B cell (primary cell): Measurements from ENCODE around the gene EXOSC10. TPM values are rescaled to one million over a fixed set of nuclear protein-coding genes. Genes with fewer than 3 reads are reported as not detected.

Experiments used
- ATAC-seq: fragments of 200-7000 bp; cut with Tn5 transposase; one replicate; pipeline ENCODE4 v1.10.0; 2021; ENCODE audit warnings: low read depth, mild to moderate bottlenecking, moderate number of reproducible peaks, moderate library complexity
- CTCF ChIA-PET: fragments of 350-600 bp; sonication (Branson Sonifier 250); formaldehyde crosslinking; loops from one replicate; lab custom pipeline; 2021; ENCODE audit warnings: antibody characterized with exemption, inconsistent platforms; lab: Charles Lee
- POLR2A ChIA-PET: fragments of 350-600 bp; sonication (Branson Sonifier 250); formaldehyde crosslinking; loops from one replicate; lab custom pipeline; 2021; ENCODE audit warnings: antibody characterized with exemption; lab: Charles Lee
- DNase-seq: peaks from one replicate; pipeline ENCODE4 v3.0.0; 2013
- H2AFZ ChIP-seq: 2 replicates; pipeline ENCODE4 v1.6.1; 2012; ENCODE audit warnings: mild to moderate bottlenecking, low read depth, low read length; ENCODE audit not compliant: insufficient read depth, poor library complexity, severe bottlenecking
- H3K27ac ChIP-seq, 2 donors: 1 replicate in 1 of 2; 2 replicates in 1 of 2; pipeline ENCODE4 v1.5.1; 2012 to 2013; ENCODE audit warnings: low read length in 2 of 2, mild to moderate bottlenecking in 2 of 2, moderate library complexity in 1 of 2
- H3K27me3 ChIP-seq, 4 experiments: fragments of 200-600 bp in 1 of 4; sonication (generic) in 1 of 4; replicated peaks in 1 of 4; 1 replicate in 2 of 4; 2 replicates in 2 of 4; pipeline versions ENCODE4 v1.6.1 to v1.7.0; 2013 to 2016; ENCODE audit warnings: low read length in 3 of 4, mild to moderate bottlenecking in 2 of 4, mixed read lengths in 1 of 4, moderate library complexity in 1 of 4; ENCODE audit not compliant: insufficient read depth in 4 of 4, control insufficient read depth in 3 of 4; ENCODE audit errors: control extremely low read depth in 1 of 4
- H3K36me3 ChIP-seq, 2 experiments: replicated peaks in 1 of 2; 1 replicate in 1 of 2; 2 replicates in 1 of 2; pipeline versions ENCODE4 v1.6.1 to v1.7.1; 2013; ENCODE audit warnings: low read length in 1 of 2; ENCODE audit not compliant: insufficient read depth in 2 of 2, control insufficient read depth in 1 of 2; ENCODE audit errors: control extremely low read depth in 1 of 2, extremely low read depth in 1 of 2
- H3K4me1 ChIP-seq, 2 donors: fragments of 200-600 bp in 1 of 2; sonication (generic) in 1 of 2; 1 replicate in 1 of 2; 2 replicates in 1 of 2; pipeline versions ENCODE4 v1.5.1 to v1.6.1; 2013 to 2017; ENCODE audit warnings: low read length in 2 of 2; ENCODE audit not compliant: control insufficient read depth in 2 of 2, insufficient read depth in 2 of 2
- H3K4me2 ChIP-seq: replicated peaks from 2 replicates; pipeline ENCODE3; 2012; ENCODE audit warnings: mild to moderate bottlenecking, low read depth, low read length; ENCODE audit not compliant: poor library complexity, severe bottlenecking
- H3K4me3 ChIP-seq, 5 experiments: fragments of 200-600 bp in 1 of 5; sonication (generic) in 1 of 5; 1 replicate in 3 of 5; 2 replicates in 2 of 5; pipeline versions ENCODE4 v1.5.1 to v1.7.0; 2011 to 2016; ENCODE audit warnings: low read length in 4 of 5, mild to moderate bottlenecking in 4 of 5, low read depth in 2 of 5, control low read depth in 1 of 5, moderate library complexity in 1 of 5; ENCODE audit not compliant: insufficient read depth in 1 of 5; ENCODE audit errors: control extremely low read depth in 1 of 5, extremely low read depth in 1 of 5
- H3K79me2 ChIP-seq: fragments of 200-600 bp; sonication (generic); one replicate; pipeline ENCODE4 v1.6.0; 2016; ENCODE audit warnings: low read length; ENCODE audit not compliant: control insufficient read depth, insufficient read depth
- H3K9ac ChIP-seq: fragments of 200-600 bp; sonication (generic); 2 replicates; pipeline ENCODE4 v1.6.1; 2017; ENCODE audit warnings: mild to moderate bottlenecking, low read length, moderate library complexity
- H3K9me3 ChIP-seq, 3 donors: one replicate each; pipeline versions ENCODE4 v1.6.1 to v1.7.1; 2013; ENCODE audit warnings: low read length in 2 of 3; ENCODE audit not compliant: control insufficient read depth in 2 of 3, insufficient read depth in 1 of 3; ENCODE audit errors: control extremely low read depth in 1 of 3
- H4K20me1 ChIP-seq: 2 replicates; pipeline ENCODE4 v1.6.0; 2012; ENCODE audit warnings: mild to moderate bottlenecking, low read length; ENCODE audit not compliant: insufficient read depth, control insufficient read depth, poor library complexity, severe bottlenecking
- H3K27ac Mint-ChIP-seq: one replicate; pipeline ENCODE4 v1.8.0; 2021; ENCODE audit warnings: mixed read lengths
- H3K27me3 Mint-ChIP-seq: one replicate; pipeline ENCODE4 v1.8.0; 2021; ENCODE audit warnings: mixed read lengths
- H3K4me1 Mint-ChIP-seq: one replicate; pipeline ENCODE4 v1.8.0; 2021; ENCODE audit warnings: mixed read lengths
- H3K4me3 Mint-ChIP-seq: one replicate; pipeline ENCODE4 v1.8.0; 2021; ENCODE audit warnings: mixed read lengths
- H3K9me3 Mint-ChIP-seq: one replicate; pipeline ENCODE4 v1.8.0; 2022; ENCODE audit warnings: mixed read lengths; ENCODE audit not compliant: insufficient read depth
- EZH2 ChIP-seq: IDR thresholded peaks from 2 replicates; pipeline ENCODE4 v1.6.1; 2012; ENCODE audit warnings: borderline replicate concordance, low read depth, mild to moderate bottlenecking, moderate library complexity, low read length; ENCODE audit not compliant: insufficient read depth, poor library complexity, severe bottlenecking
- WGBS: methylation state at CpG from one replicate; pipeline ENCODE4 v1.1.5; 2013; ENCODE audit warnings: missing lambda C conversion rate; ENCODE audit not compliant: insufficient coverage; 5-methylcytosine and 5-hydroxymethylcytosine counted together
- intact Hi-C: fragments of 100-400 bp; cut with micrococcal nuclease; formaldehyde crosslinking; loops from one replicate; pipeline ENCODE4 v1.10.0; 2022
- polyA plus RNA-seq: library from polyadenylated mRNA; depleted of rRNA; stranded (reverse); fragments of >200 nt; gene quantifications from 2 replicates; pipeline ENCODE4 v1.2.3, GENCODE V29; 2012
- total RNA-seq, 2 donors: library from RNA; stranded (reverse); fragments of 120-200 nt in 1 of 2; gene quantifications; 1 replicate in 1 of 2; 2 replicates in 1 of 2; pipeline versions ENCODE4 v1.2.3 to v1.2.4, GENCODE V29; 2013 to 2022
- TF ChIP-seq, protein P1 (sequence below): fragments of 200-600 bp; IDR thresholded peaks from one replicate; pipeline ENCODE4 v1.8.0; 2022; ENCODE audit warnings: antibody characterized with exemption, mild to moderate bottlenecking

The EXOSC10 gene
- total and polyA plus RNA-seq, 2 donors (not counting 1 experiment from before 2014, with no cell fraction given) = 83.4 to 119 TPM

DNA sequence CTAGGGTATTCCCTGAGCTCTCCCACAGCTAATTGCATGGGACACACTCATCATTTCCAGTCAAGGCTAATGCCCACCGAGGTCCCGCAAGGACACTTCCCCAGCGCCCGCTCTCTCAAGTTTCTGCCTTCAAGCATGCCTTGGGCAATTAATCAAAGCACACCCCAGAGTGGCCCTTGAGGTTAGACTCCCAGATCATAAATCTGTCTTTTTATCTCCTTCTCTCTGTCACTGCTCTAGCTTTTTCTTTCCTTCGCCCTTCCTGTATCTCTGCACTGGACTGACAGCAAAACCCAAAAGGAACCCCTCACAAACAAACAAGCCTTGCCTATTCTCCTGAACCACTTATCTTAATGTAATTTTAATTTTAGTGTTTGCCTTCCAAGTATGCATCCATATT, 7.9 kb upstream of the EXOSC10 start:
- intact Hi-C loops = no loop called here
- H3K27me3 Mint-ChIP-seq = no peaks in the 10 kb centered on the region
- no peak overlapping the region for H3K27ac Mint-ChIP-seq
- Histone ChIP-seq H3K36me3 (peaks cover 1 to 36% of the 10 kb centered on the region in 2 experiments), H3K9me3 (no peaks in the 10 kb centered on the region), H3K9ac (no peak overlapping the region), H3K79me2 (no peaks in the 10 kb centered on the region), H3K27me3 (no peaks in the 10 kb centered on the region), H3K4me1 (no peaks in the 10 kb centered on the region), H2AFZ (no peak overlapping the region), H3K4me2 (no peak overlapping the region), H4K20me1 (no peaks in the 10 kb centered on the region), H3K4me3 (no peak overlapping the region), H3K27ac (no peak overlapping the region)
- no peaks in the 10 kb centered on the region for H3K9me3 Mint-ChIP-seq
- DNase-seq (no peak), ATAC-seq (no peak)
- CTCF ChIA-PET = interaction anchor here (0.6 to 1.4 kb wide), 3 partner anchors 9 to 538 kb away, joined by 3 to 4 read pairs (median 4); no protein-coding TSS in a partner anchor
- no peaks in the 10 kb centered on the region for H3K4me1 Mint-ChIP-seq
- no peak overlapping the region for H3K4me3 Mint-ChIP-seq
- TF ChIP-seq, protein P1, sequence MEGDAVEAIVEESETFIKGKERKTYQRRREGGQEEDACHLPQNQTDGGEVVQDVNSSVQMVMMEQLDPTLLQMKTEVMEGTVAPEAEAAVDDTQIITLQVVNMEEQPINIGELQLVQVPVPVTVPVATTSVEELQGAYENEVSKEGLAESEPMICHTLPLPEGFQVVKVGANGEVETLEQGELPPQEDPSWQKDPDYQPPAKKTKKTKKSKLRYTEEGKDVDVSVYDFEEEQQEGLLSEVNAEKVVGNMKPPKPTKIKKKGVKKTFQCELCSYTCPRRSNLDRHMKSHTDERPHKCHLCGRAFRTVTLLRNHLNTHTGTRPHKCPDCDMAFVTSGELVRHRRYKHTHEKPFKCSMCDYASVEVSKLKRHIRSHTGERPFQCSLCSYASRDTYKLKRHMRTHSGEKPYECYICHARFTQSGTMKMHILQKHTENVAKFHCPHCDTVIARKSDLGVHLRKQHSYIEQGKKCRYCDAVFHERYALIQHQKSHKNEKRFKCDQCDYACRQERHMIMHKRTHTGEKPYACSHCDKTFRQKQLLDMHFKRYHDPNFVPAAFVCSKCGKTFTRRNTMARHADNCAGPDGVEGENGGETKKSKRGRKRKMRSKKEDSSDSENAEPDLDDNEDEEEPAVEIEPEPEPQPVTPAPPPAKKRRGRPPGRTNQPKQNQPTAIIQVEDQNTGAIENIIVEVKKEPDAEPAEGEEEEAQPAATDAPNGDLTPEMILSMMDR = no peak
- TF ChIP-seq EZH2 = no peak
- WGBS = 97% methylated on average over 4 of the region's 5 CpGs
- POLR2A ChIA-PET = no interaction called here

DNA sequence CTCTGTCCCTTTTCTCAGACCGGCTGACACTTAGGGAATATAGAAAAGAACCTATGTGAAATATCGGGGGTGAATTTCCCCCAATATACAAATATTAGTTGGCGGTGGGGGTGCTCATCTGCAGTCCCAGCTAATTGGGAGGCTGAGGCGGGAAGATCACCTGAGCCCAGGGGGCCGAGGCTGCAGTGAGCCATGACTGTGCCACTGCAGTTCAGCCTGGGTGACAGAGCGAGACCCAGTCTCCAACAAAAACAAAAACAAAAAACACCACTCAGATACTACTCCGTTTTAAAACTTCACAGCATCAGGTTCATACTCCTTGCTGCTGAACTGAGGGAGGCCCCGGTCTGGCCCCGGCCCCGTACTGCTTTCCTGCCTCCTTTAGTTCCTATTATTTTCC, 5.9 kb upstream of the EXOSC10 start:
- Mint-ChIP-seq H3K9me3 (no peaks in the 10 kb centered on the region), H3K4me1 (peaks cover 3% of the 10 kb centered on the region), H3K4me3 (no peak overlapping the region), H3K27me3 (no peaks in the 10 kb centered on the region), H3K27ac (no peak overlapping the region)
- Histone ChIP-seq H3K9me3 (no peaks in the 10 kb centered on the region), H3K9ac (no peak overlapping the region), H3K4me2 (no peak overlapping the region), H4K20me1 (no peaks in the 10 kb centered on the region), H3K4me3 (no peak overlapping the region), H3K27me3 (no peaks in the 10 kb centered on the region), H3K4me1 (no peaks in the 10 kb centered on the region), H2AFZ (no peak overlapping the region), H3K79me2 (no peaks in the 10 kb centered on the region), H3K27ac (no peak overlapping the region), H3K36me3 (peaks cover 1 to 30% of the 10 kb centered on the region in 2 experiments)
- 96% methylated on average over 8 of the region's 10 CpGs for WGBS
- intact Hi-C loops = no loop called here
- ChIA-PET POLR2A (no interaction called here), CTCF (interaction anchor here (1.4 kb wide), 1 partner anchor 18 kb away, joined by 4 read pairs; no protein-coding TSS in a partner anchor)
- no peak for TF ChIP-seq EZH2
- TF ChIP-seq, protein P1 = no peak
- DNase-seq (no peak), ATAC-seq (no peak)
